GM19043 (cell line): Measurements from ENCODE around the gene BRME1.
"Not testable (repeated sequence)": the region's sequence is repeated elsewhere in the genome, so short reads cannot be mapped to it uniquely, and the experiment has no call there.

ENCODE experiments used
- ATAC-seq: cut with Tn5 transposase; IDR thresholded peaks from one replicate; pipeline ENCODE4 v1.9.1; 2021; ENCODE audit warnings: low read depth; ENCODE audit not compliant: unreplicated experiment

The BRME1 gene

DNA sequence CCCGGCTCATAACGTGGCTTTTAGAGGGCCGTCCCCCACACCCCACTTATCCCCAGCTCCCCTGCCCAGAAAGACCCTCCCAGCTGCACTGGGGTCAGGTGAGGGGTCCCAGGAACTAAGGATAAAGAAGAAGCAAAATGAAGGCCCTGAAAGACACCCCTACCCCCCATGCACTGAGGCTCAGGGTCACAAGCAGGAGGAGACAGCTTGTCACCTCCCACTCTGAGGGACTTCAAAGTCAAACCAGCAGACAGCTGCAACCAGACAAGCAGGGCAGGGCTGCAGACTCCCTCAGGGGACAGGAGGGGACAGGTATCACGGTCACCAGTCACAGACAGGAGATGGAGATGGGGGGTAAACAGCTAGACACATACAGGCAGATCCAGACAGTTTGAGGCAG lies 35.0 kb downstream of the BRME1 start:
- ATAC-seq, result no peak

- ATAC-seq, result no peak
These were observed 36.6 kb downstream of the BRME1 start for GRCh38 chr19:13869281-13869680.

DNA sequence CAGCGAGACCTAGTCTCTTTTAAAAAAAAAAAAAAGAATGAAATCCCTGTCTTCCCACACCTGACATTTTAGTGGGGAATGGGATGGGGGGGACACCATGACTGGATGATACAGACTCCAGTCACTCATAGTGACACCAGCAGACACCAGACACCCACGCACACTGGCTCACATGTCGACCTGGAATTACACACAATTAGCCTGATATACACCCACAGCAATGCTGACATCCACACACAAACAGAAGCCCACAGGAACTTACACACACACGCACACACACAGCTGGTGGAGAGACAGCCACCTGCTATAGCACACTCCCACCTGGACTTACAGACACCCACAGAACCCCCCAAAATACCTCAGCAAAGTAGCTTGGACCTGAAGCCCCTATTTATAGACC lies 37.3 kb downstream of the BRME1 start:
- ATAC-seq, result no peak

DNA sequence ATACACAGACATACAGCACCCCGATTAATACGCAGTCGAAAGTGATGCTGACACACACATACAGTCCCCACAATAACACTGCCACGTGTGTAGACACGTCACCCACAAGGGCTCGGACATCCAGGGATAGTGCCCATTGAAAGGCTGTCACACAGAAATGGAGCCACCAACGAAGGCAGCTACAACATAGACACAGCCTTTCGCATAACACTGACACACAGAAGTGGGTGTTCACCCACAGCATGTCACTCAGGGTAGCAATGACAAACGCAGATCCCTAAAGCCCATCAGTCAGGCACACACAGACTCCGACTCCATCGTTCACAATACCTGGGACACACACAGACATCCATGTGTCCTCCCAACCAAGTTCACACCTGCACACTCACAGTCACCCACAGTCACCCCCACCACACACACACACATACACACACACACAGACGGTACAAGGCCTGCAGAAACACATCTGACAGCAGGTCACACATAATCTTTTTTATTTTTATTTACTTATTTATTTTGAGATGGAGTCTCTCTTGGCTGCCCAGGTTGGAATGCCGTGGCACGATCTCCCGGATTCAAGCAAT lies 39.4 kb downstream of the BRME1 start:
- ATAC-seq, result no peak

DNA sequence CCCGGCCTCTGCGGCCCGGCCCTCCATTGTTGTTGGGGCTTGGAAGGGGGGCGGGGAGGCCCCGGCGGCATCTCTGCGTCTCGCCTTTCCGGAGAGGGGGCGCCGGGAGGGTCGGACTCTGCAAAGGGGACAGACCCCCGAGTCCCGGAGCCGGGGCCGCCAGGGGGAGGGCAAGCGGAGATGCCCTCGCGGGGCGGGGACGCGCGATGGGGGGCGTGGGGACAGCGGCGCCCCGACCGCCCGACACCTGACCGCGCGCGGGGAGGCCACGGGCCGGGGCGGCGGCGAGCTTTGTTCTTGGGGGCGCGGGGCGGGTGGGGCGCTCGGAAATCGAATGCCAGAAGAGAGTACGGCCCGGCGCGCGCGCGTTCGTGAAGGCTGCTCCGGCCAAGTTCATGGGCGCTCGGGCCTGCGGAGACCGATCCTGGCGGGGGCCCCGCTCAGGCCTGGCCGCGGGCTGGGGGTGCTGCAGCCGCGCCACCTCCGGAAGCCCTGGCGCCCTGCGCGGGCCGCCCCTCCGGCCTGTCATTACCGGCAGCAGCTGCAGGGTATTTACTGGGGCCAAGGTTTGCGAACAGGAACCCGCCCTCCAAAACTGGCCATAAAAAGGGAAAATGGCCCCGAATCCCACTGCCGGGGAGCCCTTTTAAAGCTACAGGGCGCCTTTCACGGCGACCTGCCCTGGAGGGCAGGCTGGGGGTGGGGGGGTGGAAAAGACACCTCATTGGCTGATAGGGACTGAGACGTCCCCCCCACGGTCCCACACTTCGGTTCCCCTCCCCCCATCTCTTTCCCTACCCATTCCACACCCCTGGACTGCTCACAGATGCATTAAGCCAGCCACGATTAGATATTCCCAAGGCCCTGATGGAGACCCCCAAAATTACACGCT lies 40.1 kb downstream of the BRME1 start:
- no peak for ATAC-seq

GRCh38 chr19:13864667-13865570 lies 41.0 kb downstream of the BRME1 start:
- no peak for ATAC-seq

DNA sequence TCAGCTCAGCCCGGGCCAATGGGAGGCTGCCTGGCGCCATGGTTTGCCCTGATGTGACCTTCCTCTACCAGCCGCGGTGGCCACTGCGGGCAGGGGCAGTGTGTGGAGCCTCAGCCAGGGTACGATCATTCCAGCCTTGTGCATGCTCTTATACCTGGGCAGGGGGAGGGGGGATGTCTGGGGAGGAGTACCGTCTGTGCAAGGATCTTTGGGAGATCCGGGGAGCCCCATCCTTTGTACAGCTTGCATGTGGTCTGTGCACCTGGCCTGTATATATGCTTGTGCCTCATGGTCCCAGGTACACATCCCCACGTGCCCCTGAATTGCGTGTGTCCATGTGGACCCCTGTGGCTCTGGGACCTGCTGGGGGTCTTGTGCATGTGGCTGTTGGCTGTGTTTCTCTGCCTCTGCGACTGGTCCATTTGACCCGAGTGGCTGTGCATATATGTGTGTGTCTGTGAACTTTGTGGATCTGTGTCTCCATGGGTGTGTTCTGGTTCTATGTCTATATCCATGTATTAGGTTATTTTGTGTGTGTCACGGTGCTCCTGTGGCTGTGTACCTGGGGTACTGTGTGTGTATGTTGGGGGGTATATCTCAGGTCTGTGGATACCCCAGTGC lies 41.8 kb downstream of the BRME1 start:
- ATAC-seq, result no peak

DNA sequence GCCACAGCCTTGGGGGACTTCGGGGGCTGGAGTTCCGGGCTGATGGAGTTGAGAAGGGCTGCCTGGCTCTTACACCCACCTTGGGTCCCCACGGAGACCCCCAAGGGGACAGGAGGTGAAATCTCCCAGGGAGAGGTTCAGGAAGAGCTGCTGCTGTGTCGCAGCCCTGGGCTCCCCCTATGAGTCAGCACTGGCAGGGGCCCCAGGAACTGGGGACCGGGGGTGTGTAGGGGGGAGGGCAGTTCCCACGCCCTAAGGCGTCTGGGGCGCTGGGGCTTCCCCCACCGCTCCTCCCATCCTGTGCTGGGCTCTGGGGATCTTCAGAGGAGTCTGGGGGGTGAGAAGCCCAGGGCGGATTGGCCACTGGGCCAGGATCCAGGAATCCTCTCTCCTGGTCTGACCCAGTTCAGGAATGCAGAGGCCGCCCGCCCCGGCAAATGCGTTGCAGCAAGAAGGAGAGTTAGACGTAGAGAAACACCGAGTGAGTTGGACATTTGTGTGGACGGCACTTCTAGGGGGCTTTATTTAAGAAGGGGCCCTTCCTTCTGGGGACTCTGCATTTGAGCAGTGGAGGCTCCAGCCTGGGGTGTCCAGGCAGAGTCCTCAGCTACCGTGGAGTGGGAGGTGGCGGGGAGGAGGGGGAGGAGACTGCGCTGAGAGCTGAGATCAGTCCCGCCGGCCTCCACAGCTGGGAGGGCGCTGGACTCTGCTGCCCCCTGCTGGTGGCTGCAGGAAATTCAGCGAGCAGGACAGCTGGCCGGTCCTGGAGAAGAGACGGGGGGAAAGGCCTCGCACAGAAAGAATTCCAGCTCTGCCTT lies 44.0 kb downstream of the BRME1 start:
- ATAC-seq, result peak; percentile 73

DNA sequence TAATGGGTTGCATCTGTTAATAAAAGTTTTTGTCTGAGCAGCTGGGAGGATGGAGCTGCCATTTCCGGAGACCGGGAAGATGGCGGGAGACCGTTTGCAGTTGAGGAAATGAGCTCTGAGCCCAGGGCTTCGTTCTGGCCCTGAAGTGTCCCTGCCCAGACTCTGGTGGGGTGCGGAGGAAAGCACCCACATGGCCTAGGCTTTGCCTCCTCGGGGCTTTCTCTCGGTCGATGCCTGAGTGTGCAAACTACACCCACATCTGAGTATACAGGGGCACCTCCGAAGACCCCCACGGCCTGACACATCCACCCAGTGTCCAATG lies 44.6 kb downstream of the BRME1 start:
- ATAC-seq, result peak; percentile 15

GRCh38 chr19:13860679-13861391 lies 45.1 kb downstream of the BRME1 start:
- no peak for ATAC-seq

DNA sequence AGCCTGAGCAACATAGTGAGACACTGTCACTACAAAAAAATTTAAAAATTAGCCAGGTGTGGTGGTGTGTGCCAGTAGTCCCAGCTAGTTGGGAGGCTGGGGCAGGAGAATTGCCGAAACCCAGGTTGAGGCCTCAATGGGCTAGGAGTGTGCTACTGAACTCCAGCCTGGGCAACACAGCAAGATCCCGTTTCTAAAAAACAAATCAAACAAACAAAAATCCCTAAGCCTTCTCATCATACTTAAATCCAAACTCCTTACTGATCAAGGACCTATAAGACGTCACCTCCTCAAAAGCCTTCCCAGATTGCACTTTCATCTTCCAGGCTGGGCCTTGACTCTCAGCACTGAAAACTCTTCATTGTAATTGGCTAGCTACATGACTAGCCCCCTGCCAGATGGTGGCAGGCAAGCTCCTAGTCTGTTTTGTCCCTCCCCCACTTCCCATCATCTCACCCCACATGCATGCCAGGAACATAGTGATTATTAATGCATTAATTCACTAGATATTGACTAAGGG lies 46.5 kb downstream of the BRME1 start:
- ATAC-seq, result no peak

DNA sequence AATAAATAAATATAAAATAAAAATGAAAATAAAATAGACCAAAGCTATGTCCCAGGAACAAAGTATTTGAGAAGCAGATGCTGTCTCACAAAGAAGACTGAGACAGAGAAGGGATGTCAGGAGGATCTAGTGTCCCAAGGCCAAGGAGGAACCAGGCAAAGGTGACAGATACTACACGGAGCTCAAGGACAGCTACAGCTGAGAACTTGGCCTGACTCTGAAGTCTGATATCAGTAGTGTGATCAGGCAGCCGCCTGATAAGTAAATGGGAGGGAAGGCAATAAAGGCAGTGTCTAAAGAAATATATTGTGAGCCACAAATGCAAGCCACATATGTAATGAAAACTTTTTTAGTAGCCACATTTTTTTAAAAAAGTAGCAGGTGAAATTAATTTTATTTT lies 49.4 kb downstream of the BRME1 start:
- no peak for ATAC-seq

DNA sequence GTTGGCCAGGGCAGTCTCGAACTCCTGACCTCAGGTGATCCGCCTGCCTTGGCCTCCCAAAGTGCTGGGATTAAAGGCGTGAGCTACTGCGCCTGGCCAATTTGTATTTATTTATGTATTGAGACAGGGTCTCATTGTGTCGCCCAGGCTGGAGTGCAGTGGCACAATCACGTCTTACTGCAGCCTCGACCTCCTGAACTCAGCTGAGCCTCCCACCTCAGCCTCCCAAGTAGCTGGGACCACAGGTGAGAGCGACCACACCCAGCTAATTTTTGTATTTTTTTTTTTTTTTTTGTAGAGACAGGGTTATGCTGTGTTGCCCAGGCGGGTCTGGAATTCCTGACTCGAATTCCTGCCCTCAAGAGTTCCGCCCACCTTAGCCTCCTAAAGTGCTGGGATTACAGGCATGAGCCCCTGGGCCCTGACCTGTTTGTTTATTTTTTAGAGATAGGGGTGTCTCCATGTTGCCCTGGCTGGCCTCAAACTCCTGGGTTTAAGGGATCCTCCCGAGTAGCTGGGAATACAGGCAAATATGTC lies 53.7 kb downstream of the BRME1 start:
- ATAC-seq, result not testable (repeated sequence)

- ATAC-seq, result not testable (repeated sequence)
These were observed 54.2 kb downstream of the BRME1 start for GRCh38 chr19:13851734-13852114.

DNA sequence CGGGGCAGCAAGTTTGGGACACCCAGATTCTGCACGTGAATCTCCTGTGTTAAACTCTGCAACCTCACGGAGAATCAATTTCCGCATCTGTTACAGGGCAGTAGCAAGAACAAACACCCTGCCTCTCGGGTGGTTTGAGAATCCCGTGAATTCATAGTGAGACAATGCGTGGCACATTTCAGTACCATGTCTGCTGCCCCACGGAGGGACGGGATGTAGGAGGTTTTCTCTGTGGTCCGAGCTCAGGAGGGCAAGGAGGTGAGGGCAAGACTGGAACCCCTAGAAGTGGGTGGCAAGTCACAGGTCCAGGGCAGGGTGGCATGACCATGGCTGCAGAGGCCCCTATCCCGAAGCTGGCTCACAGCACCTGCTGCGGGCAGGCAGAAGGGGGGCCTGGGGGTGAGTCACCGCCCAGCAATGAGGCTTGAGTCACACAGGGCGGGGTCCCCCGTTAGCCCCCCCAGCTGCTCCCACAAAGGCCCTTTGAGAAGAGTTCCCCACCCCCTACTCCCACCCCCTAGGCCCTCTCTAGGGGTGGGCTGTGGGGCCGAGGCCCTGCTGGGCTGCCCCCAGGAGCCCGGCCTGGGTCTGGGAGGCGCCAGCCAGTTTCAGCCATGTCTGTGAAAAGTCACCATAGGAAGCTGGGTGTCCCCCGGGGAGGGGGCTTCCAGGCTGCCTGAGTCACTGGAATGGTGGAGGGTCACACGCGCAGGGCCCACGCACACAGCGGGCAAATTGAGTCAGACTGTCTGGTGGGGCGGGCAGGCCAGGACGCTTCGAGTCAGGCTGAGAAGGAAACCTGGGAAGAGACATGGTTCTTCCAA lies 54.8 kb downstream of the BRME1 start:
- no peak for ATAC-seq

GRCh38 chr19:13849991-13850909 lies 55.7 kb downstream of the BRME1 start:
- no peak for ATAC-seq
